Measurements from ENCODE around the gene SCFD2. TPM values are rescaled to one million over a fixed set of nuclear protein-coding genes. Genes with fewer than 3 reads are reported as not detected.

The SCFD2 gene
- total and polyA plus RNA-seq, 2 of the 8 experiments (the other 6 are each of a cell fraction or from before 2014, with no cell fraction given), result 6.2 to 10.2 TPM

DNA sequence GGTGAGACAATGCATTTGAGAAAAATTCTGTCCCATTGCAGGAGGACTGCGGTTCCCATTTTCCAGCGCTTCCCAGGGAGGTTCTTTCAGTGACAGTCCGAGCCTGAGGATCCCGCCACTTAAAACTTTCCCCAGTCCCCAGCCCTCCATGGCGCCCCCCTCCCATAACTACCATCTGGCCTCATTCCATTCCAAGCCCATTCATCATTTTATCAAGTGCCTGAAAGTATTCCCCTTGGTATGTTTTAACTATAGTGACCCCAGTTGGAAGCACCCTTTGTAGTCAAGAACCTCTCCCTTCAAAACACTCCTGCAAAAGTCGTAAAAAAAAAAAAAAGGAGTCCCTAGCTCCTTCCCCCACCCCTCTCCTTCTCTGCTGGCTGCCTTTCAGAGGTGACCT is 502.5 kb downstream of the SCFD2 start:
- DNase-seq (ENCODE audit: low read depth in 1 of 2, low spot score in 2 of 2) (no peak), FAIRE-seq (no peak)
- no peak overlapping the region for H4K5ac ChIP-seq (ENCODE audit: insufficient read length, low read depth, low read length)
- no peak overlapping the region for H4K8ac ChIP-seq (ENCODE audit: extremely low read depth, insufficient read depth, low read length)
- no peak for TF ChIP-seq SUZ12 (IDR thresholded peaks at IDR 0.05; ENCODE audit: low read length)
- no peak for TF ChIP-seq CBX8 (IDR thresholded peaks at IDR 0.05; ENCODE audit: borderline replicate concordance, low read depth, low read length)
- TF ChIP-seq, protein P1, sequence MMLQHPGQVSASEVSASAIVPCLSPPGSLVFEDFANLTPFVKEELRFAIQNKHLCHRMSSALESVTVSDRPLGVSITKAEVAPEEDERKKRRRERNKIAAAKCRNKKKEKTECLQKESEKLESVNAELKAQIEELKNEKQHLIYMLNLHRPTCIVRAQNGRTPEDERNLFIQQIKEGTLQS (IDR thresholded peaks at IDR 0.05; ENCODE audit: insufficient read depth, low read depth, low read length), result no peak
- no peak for TF ChIP-seq TEAD4 (IDR thresholded peaks at IDR 0.05; ENCODE audit: low read depth, low read length)
- peak in 1 of 2 experiments; percentile 60; a peak in 1 of 4 replicates for TF ChIP-seq SIN3A (conservative IDR thresholded peaks at IDR 0.05 in 1 of 2, IDR thresholded peaks at IDR 0.05 in 1 of 2; ENCODE audit: low read depth in 1 of 2, low read length in 2 of 2)
- TF ChIP-seq, protein P2, sequence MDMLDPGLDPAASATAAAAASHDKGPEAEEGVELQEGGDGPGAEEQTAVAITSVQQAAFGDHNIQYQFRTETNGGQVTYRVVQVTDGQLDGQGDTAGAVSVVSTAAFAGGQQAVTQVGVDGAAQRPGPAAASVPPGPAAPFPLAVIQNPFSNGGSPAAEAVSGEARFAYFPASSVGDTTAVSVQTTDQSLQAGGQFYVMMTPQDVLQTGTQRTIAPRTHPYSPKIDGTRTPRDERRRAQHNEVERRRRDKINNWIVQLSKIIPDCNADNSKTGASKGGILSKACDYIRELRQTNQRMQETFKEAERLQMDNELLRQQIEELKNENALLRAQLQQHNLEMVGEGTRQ (IDR thresholded peaks at IDR 0.05; ENCODE audit: low read length), result no peak
- CTCF ChIA-PET (ENCODE audit: partially characterized antibody), result interaction anchor here (0.6 to 2.3 kb wide), 8 partner anchors 18 to 776 kb away, joined by 3 to 5 read pairs (median 3); no protein-coding TSS in a partner anchor
- H3K4me3 ChIP-seq (ENCODE audit: extremely low read depth in 1 of 4, insufficient read depth in 2 of 4, low read depth in 3 of 4, low read length in 4 of 4), result peak overlapping the region; percentile 79 to 97 (median 88)
- 0 out of 2 replicates have a peak overlapping the region, but pooled peaks have one; percentile 92 for H3K18ac ChIP-seq (ENCODE audit: extremely low read depth, low read length)
- H3K36me3 ChIP-seq (ENCODE audit: control insufficient read depth in 2 of 4, insufficient read depth in 4 of 4, low read length in 3 of 4), result peaks cover 16 to 48% (median 33%) of the 10 kb centered on the region in 4 experiments
- H2BK20ac ChIP-seq (ENCODE audit: low read length), result no peak overlapping the region
- peaks cover 6% of the 10 kb centered on the region; the same call in 1 of the 2 replicates for H3K23me2 ChIP-seq (ENCODE audit: low read depth, low read length)
- H2BK120ac ChIP-seq (replicated peaks; ENCODE audit: low read depth, low read length), result no peak overlapping the region
- H2BK5ac ChIP-seq (ENCODE audit: low read depth, low read length), result peak overlapping the region; percentile 89; the same call in 1 of the 2 replicates
- no peak overlapping the region for H3K4ac ChIP-seq (replicated peaks; ENCODE audit: insufficient read length, low read depth, low read length)
- H4K20me1 ChIP-seq (replicated peaks in 1 of 2; ENCODE audit: control insufficient read depth in 1 of 2, insufficient read depth in 2 of 2, low read length in 2 of 2), result peaks cover 14 to 19% of the 10 kb centered on the region in 2 experiments
- H3K27ac ChIP-seq (ENCODE audit: low read depth, low read length), result no peak overlapping the region
- H3K27me3 ChIP-seq (replicated peaks in 1 of 4; ENCODE audit: control insufficient read depth in 3 of 4, extremely low read depth in 1 of 4, insufficient read depth in 3 of 4, low read length in 3 of 4), result no peaks in the 10 kb centered on the region; a peak in 1 of 7 replicates
- H3K79me1 ChIP-seq (ENCODE audit: low read depth, low read length), result peaks cover 8% of the 10 kb centered on the region; the same call in 1 of the 2 replicates
- peaks cover under 1 to 4% of the 10 kb centered on the region in 2 experiments; a peak in 2 of 4 replicates for H3K9me3 ChIP-seq (ENCODE audit: insufficient read depth in 2 of 2, low read depth in 1 of 2, low read length in 1 of 2)
- H2AFZ ChIP-seq (ENCODE audit: low read length), result no peak overlapping the region
- no peak overlapping the region for H3K14ac ChIP-seq (ENCODE audit: insufficient read length)
- POLR2A ChIA-PET (ENCODE audit: partially characterized antibody), result interaction anchor here (0.6 to 11.0 kb wide), 39 partner anchors 9 to 261 kb away, joined by 3 to 165 read pairs (median 4); partner anchors contain the start of genes ERVMER34-1 and USP46
- peak overlapping the region; percentile 90 to 91 for H3K4me2 ChIP-seq (ENCODE audit: insufficient read depth in 1 of 2, low read depth in 2 of 2, low read length in 2 of 2)
- 14% methylated on average over 6 of the region's 6 CpGs; no CpG with 5 or more reads in 1 of the 2 experiments for WGBS, 2 experiments (ENCODE audit: extremely low coverage in 1 of 2, insufficient coverage in 1 of 2, insufficient read length in 1 of 2, insufficient replicate concordance in 2 of 2, low coverage in 1 of 2, low lambda C conversion rate in 2 of 2, missing lambda C conversion rate in 1 of 2)
- no peak overlapping the region for H3K23ac ChIP-seq (ENCODE audit: insufficient read length)
- H2BK15ac ChIP-seq (ENCODE audit: low read length), result no peak overlapping the region
- H3K56ac ChIP-seq (replicated peaks; ENCODE audit: insufficient read length, low read depth, low read length), result no peak overlapping the region
- no peak overlapping the region for H4K91ac ChIP-seq (replicated peaks; ENCODE audit: insufficient read length, low read length)
- no peak overlapping the region for H2AK5ac ChIP-seq (ENCODE audit: low read depth, low read length)
- no peak overlapping the region for H2BK12ac ChIP-seq (ENCODE audit: low read depth, low read length)
- H3K9ac ChIP-seq (replicated peaks in 1 of 4; ENCODE audit: extremely low read depth in 1 of 4, low read depth in 3 of 4, low read length in 3 of 4), result peak overlapping the region in 3 of 4 experiments; percentile 39 to 84 (median 77); a peak in 3 of 7 replicates
- H3K79me2 ChIP-seq (ENCODE audit: control insufficient read depth in 1 of 2, insufficient read depth in 2 of 2, low read length in 2 of 2), result peaks cover 8 to 32% of the 10 kb centered on the region in 2 experiments
- H3K4me1 ChIP-seq (replicated peaks in 1 of 4; ENCODE audit: control insufficient read depth in 3 of 4, insufficient read depth in 4 of 4, low read length in 3 of 4), result peaks cover 10 to 31% (median 12%) of the 10 kb centered on the region in 4 experiments

Data from H1 (cell line).